Loucy (cell line): Measurements from ENCODE around the gene DMXL2.

Experiments
- EZH2phosphoT487 ChIP-seq: fragments of 200-600 bp; IDR thresholded peaks from 2 replicates; pipeline ENCODE4 v1.6.1; 2018; ENCODE audit warnings: antibody characterized with exemption, mild to moderate bottlenecking, moderate library complexity, borderline replicate concordance
- TF ChIP-seq, protein P1 (sequence below): fragments of 200-600 bp; sonication (generic); conservative IDR thresholded peaks from 2 replicates; pipeline ENCODE4 v1.5.1; 2014; ENCODE audit warnings: mild to moderate bottlenecking, antibody characterized with exemption, low read length

DNA sequence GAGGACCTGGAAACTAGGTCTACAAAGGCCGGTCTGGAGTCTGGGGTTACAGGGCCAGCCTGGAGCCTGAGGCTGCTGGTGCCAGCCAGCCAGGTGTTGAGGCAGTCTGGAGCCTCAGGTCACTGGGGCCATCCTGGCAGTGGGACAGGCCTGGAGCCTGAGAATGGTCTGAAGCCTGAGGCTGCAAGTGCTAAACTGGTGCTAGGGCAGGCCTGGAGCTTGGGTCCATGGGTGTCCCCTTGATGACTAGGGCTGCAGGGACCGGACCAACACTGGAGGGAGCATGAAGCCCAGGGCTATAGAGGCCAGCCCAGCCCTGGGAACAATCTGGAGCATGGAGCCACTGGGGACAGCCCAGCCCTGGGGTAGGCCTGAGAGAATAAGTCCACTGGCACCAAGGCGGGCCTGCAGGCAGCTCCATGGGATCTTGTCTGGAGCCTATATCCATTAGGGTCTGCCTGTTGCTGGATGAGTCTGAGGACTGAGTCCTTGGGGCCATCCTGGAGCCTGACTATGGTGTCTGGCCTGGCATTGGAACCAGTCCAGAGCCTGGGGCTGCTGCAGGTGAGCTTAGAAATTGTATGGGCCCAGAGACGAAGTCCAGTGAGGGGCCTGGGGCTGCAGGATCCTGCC is 179.2 kb downstream of the DMXL2 start:
- TF ChIP-seq EZH2phosphoT487 = no peak
- TF ChIP-seq, protein P1, sequence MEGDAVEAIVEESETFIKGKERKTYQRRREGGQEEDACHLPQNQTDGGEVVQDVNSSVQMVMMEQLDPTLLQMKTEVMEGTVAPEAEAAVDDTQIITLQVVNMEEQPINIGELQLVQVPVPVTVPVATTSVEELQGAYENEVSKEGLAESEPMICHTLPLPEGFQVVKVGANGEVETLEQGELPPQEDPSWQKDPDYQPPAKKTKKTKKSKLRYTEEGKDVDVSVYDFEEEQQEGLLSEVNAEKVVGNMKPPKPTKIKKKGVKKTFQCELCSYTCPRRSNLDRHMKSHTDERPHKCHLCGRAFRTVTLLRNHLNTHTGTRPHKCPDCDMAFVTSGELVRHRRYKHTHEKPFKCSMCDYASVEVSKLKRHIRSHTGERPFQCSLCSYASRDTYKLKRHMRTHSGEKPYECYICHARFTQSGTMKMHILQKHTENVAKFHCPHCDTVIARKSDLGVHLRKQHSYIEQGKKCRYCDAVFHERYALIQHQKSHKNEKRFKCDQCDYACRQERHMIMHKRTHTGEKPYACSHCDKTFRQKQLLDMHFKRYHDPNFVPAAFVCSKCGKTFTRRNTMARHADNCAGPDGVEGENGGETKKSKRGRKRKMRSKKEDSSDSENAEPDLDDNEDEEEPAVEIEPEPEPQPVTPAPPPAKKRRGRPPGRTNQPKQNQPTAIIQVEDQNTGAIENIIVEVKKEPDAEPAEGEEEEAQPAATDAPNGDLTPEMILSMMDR = no peak
